ENCODE data around the gene PSAPL1. TPM values are rescaled to one million over a fixed set of nuclear protein-coding genes. Genes with fewer than 3 reads are reported as not detected.

PSAPL1 gene
- total and polyA plus RNA-seq, 9 donors, result 0.34 TPM; not detected in 8

- no peaks in the 10 kb centered on the region for H3K36me3 ChIP-seq
- no peak overlapping the region for H3K4me3 ChIP-seq
- 85 to 92% (median 86%) methylated on average over 16 of the region's 16 CpGs for WGBS, 3 donors
- no peaks in the 10 kb centered on the region for H3K9me3 ChIP-seq
- TF ChIP-seq EP300 (IDR thresholded peaks at IDR 0.05) (no peak), POLR2A (IDR thresholded peaks at IDR 0.05) (no peak), CTCF (IDR thresholded peaks at IDR 0.05) (no peak)
- no peak overlapping the region for H3K27ac ChIP-seq
- intact Hi-C loops (cut with DNase I), result no loop called here
- peaks cover 2% of the 10 kb centered on the region for H3K4me1 ChIP-seq (ENCODE audit: insufficient read depth)
- peak in 2 of 5 donors; percentile 5 for DNase-seq
- no peaks in the 10 kb centered on the region for H3K27me3 ChIP-seq
Observed at GRCh38 chr4:7399440-7400234, 35.1 kb downstream of the PSAPL1 start.

GRCh38 chr4:7398788-7399439, 35.8 kb downstream of the PSAPL1 start:
- H3K4me3 ChIP-seq, result no peak overlapping the region
- H3K27ac ChIP-seq, result no peak overlapping the region
- no peak for TF ChIP-seq CTCF (IDR thresholded peaks at IDR 0.05)
- TF ChIP-seq POLR2A (IDR thresholded peaks at IDR 0.05), result no peak
- TF ChIP-seq EP300 (IDR thresholded peaks at IDR 0.05), result no peak
- WGBS, 3 donors, result 85 to 88% (median 86%) methylated on average over 8 of the region's 8 CpGs
- H3K9me3 ChIP-seq, result no peaks in the 10 kb centered on the region
- intact Hi-C loops (cut with DNase I), result no loop called here
- H3K4me1 ChIP-seq (ENCODE audit: insufficient read depth), result peaks cover 2% of the 10 kb centered on the region
- DNase-seq, result peak in 2 of 5 donors; percentile 2 to 4
- no peaks in the 10 kb centered on the region for H3K36me3 ChIP-seq
- no peaks in the 10 kb centered on the region for H3K27me3 ChIP-seq

- no peaks in the 10 kb centered on the region for H3K9me3 ChIP-seq
- peaks cover 2% of the 10 kb centered on the region for H3K4me1 ChIP-seq (ENCODE audit: insufficient read depth)
- WGBS, 3 donors, result 7 to 27% (median 10%) methylated on average over 6 of the region's 6 CpGs
- TF ChIP-seq CTCF (IDR thresholded peaks at IDR 0.05) (no peak), EP300 (IDR thresholded peaks at IDR 0.05) (no peak)
- no peaks in the 10 kb centered on the region for H3K36me3 ChIP-seq
- H3K27me3 ChIP-seq, result no peaks in the 10 kb centered on the region
- intact Hi-C loops (cut with DNase I), result no loop called here
- no peak overlapping the region for H3K4me3 ChIP-seq
- no peak overlapping the region for H3K27ac ChIP-seq
- DNase-seq, result peak in 3 of 5 donors; percentile 26 to 61 (median 46)
Observed at GRCh38 chr4:7398104-7398423, 36.7 kb downstream of the PSAPL1 start.

- Histone ChIP-seq H3K9me3 (no peaks in the 10 kb centered on the region), H3K27ac (no peak overlapping the region), H3K27me3 (no peaks in the 10 kb centered on the region), H3K4me3 (no peak overlapping the region), H3K36me3 (no peaks in the 10 kb centered on the region), H3K4me1 (ENCODE audit: insufficient read depth) (peaks cover 6% of the 10 kb centered on the region)
- intact Hi-C loops (cut with DNase I), result no loop called here
- no peak for TF ChIP-seq CTCF (IDR thresholded peaks at IDR 0.05)
- TF ChIP-seq POLR2A (IDR thresholded peaks at IDR 0.05), result no peak
- no peak for TF ChIP-seq EP300 (IDR thresholded peaks at IDR 0.05)
- DNase-seq, result peak in 1 of 5 donors; percentile 6
- 81 to 84% (median 83%) methylated on average over 22 to 24 of the region's 24 CpGs for WGBS, 3 donors
Observed at GRCh38 chr4:7397206-7398103, 37.3 kb downstream of the PSAPL1 start.

Measured in ovary (tissue), 9 donors.